ENCODE results near the gene MCOLN1.
"Not testable (repeated sequence)": the region's sequence is repeated elsewhere in the genome, so short reads cannot be mapped to it uniquely, and the experiment has no call there.

MCOLN1 gene

DNA sequence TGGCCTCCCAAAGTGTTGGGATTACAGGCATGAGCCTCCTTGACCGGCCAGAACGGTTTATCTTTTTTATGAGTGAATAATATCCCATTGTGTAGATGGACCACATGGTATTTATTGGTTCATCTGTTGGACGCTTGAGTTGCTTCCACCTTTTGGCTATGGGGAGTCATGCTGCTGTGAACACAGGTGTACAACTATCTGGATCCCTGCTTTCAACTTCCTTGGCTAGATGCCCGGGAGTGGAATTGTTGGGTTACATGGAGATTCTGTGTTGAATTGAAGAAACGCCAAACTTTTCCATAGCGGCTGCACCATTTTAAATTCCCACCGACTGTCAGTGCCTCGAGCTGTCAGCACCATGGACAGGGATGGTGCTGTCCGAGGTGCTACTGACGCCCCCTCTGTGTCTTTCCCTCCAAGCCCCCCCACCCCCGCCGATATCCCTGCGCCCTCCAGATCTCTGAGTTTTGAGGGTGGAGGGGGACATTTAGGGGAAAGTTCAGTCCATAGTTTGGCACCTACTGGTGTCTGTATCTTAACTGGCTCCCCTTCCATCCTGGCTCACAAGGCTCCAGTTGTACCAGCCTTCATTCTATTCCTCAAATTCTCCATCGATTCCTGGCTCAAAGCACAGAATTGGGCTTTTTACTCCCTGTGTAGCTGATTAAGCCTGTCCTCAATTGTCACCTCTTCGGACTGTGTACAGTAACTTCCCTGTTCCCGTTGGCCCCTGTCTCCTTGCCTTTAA, 40.4 kb downstream of the MCOLN1 start:
- H3K4me3 Mint-ChIP-seq: no peak overlapping the region

GRCh38 chr19:7564866-7565265, 42.4 kb downstream of the MCOLN1 start:
- Mint-ChIP-seq H3K9me3 (no peaks in the 10 kb centered on the region), H3K4me3 (no peak overlapping the region), H3K36me3 (ENCODE audit: insufficient read depth) (peaks cover 5% of the 10 kb centered on the region), H3K4me1 (ENCODE audit: low read depth in 2 of 2) (no peaks in the 10 kb centered on the region), H3K27me3 (no peaks in the 10 kb centered on the region), H3K27ac (no peak overlapping the region)
- ATAC-seq (replicated peaks): no peak
- DNase-seq: no peak

More for the DNA sequence above, 40.4 kb downstream of the MCOLN1 start:
- Mint-ChIP-seq H3K27me3 (no peaks in the 10 kb centered on the region), H3K9me3 (no peaks in the 10 kb centered on the region), H3K27ac (no peak overlapping the region), H3K36me3 (ENCODE audit: insufficient read depth) (peaks cover 9% of the 10 kb centered on the region), H3K4me1 (ENCODE audit: low read depth in 2 of 2) (no peaks in the 10 kb centered on the region)
- ATAC-seq (replicated peaks): no peak
- no peak for DNase-seq

DNA sequence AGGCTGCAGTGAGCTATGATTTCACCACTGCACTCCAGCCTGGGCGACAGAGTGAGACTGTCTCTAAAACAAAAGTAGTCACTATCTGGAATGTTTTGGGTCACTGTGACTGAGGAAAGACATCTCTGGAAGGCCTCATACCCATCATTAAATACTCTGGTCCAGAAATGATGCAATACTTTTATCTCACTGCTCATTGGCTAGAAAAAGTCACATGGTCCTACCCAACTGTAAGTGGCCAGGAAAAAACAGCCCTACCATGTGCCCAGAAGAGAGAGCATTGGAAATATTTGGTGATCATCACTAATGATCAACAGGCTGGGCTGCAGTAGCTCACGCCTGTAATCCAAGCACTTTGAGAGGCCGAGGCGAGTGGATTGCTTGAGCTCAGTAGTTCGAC, 42.9 kb downstream of the MCOLN1 start:
- Mint-ChIP-seq H3K4me3 (no peak overlapping the region), H3K9me3 (no peaks in the 10 kb centered on the region), H3K36me3 (ENCODE audit: insufficient read depth) (peaks cover 4% of the 10 kb centered on the region), H3K27me3 (no peaks in the 10 kb centered on the region), H3K4me1 (ENCODE audit: low read depth in 2 of 2) (no peaks in the 10 kb centered on the region), H3K27ac (no peak overlapping the region)
- DNase-seq (no peak), ATAC-seq (replicated peaks) (no peak)

DNA sequence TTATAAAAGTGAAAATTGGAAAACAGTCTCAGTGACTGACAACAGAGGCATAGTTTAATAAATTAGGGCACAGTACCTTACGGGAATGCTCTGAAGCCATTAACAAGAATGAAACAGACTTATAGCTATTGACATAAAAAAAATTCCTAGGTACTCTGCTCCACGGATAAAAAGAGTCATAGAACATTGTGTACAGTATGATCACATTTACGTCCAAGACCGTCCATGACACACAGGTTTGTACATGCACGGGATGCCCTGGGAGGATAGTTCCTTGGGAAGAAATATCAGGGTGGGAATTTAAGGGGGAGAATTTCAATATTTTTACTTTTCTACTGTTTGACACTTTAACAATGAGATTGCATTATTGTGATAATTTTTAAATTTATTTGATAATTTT, 48.3 kb downstream of the MCOLN1 start:
- Mint-ChIP-seq H3K9me3 (no peaks in the 10 kb centered on the region), H3K27ac (no peak overlapping the region), H3K27me3 (peaks cover 0 to 10% of the 10 kb centered on the region in 2 donors), H3K4me1 (ENCODE audit: low read depth in 2 of 2) (no peaks in the 10 kb centered on the region), H3K36me3 (ENCODE audit: insufficient read depth) (no peaks in the 10 kb centered on the region), H3K4me3 (no peak overlapping the region)
- ATAC-seq (replicated peaks) (no peak), DNase-seq (no peak)

- peaks cover 7 to 34% of the 10 kb centered on the region in 2 donors for H3K27me3 Mint-ChIP-seq
- H3K27ac Mint-ChIP-seq: no peak overlapping the region
- H3K4me1 Mint-ChIP-seq (ENCODE audit: low read depth in 2 of 2): no peaks in the 10 kb centered on the region
- DNase-seq (no peak), ATAC-seq (replicated peaks) (no peak)
- no peaks in the 10 kb centered on the region for H3K9me3 Mint-ChIP-seq
- no peaks in the 10 kb centered on the region for H3K36me3 Mint-ChIP-seq (ENCODE audit: insufficient read depth)
- H3K4me3 Mint-ChIP-seq: no peak overlapping the region
Observed at GRCh38 chr19:7575434-7576040, 53.1 kb downstream of the MCOLN1 start.

- peaks cover 17 to 37% of the 10 kb centered on the region in 2 donors for H3K27me3 Mint-ChIP-seq
- H3K9me3 Mint-ChIP-seq; DNase-seq; H3K27ac Mint-ChIP-seq; ATAC-seq (replicated peaks); H3K4me3 Mint-ChIP-seq; H3K36me3 Mint-ChIP-seq (ENCODE audit: insufficient read depth); H3K4me1 Mint-ChIP-seq (ENCODE audit: low read depth in 2 of 2): not testable (repeated sequence)
Observed at GRCh38 chr19:7577422-7577821, 55.0 kb downstream of the MCOLN1 start.

- H3K9me3 Mint-ChIP-seq: no peaks in the 10 kb centered on the region
- H3K4me1 Mint-ChIP-seq (ENCODE audit: low read depth in 2 of 2): peaks cover 0 to 1% of the 10 kb centered on the region in 2 donors
- no peaks in the 10 kb centered on the region for H3K36me3 Mint-ChIP-seq (ENCODE audit: insufficient read depth)
- no peak overlapping the region for H3K27ac Mint-ChIP-seq
- peaks cover 22 to 41% of the 10 kb centered on the region in 2 donors for H3K27me3 Mint-ChIP-seq
- H3K4me3 Mint-ChIP-seq: no peak overlapping the region
- no peak for ATAC-seq (replicated peaks)
- DNase-seq: no peak
Observed at GRCh38 chr19:7578127-7578526, 55.7 kb downstream of the MCOLN1 start.

DNA sequence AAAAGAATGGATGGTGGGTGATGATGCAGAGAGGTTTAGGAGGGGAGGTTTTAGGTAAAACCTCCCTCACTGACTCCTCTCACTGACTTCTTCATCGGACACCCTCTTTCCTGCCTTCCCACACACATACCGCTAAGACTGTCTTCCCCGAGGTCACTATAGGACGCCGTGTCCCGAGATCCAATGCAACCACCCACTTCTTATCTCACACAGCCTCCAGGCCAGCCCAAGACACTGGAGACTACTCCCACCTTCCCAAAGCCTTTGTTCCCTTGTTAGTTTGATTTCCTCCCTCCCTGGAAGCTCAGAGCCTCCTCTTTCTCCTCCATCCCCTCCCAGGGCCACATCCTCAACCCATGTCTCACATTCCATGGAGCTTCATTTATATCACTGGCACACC, 56.8 kb downstream of the MCOLN1 start:
- Mint-ChIP-seq H3K27ac (no peak overlapping the region), H3K9me3 (no peaks in the 10 kb centered on the region), H3K27me3 (peaks cover 22 to 36% of the 10 kb centered on the region in 2 donors), H3K4me1 (ENCODE audit: low read depth in 2 of 2) (peaks cover 0 to 1% of the 10 kb centered on the region in 2 donors), H3K4me3 (no peak overlapping the region), H3K36me3 (ENCODE audit: insufficient read depth) (no peaks in the 10 kb centered on the region)
- no peak for ATAC-seq (replicated peaks)
- DNase-seq: no peak

DNA sequence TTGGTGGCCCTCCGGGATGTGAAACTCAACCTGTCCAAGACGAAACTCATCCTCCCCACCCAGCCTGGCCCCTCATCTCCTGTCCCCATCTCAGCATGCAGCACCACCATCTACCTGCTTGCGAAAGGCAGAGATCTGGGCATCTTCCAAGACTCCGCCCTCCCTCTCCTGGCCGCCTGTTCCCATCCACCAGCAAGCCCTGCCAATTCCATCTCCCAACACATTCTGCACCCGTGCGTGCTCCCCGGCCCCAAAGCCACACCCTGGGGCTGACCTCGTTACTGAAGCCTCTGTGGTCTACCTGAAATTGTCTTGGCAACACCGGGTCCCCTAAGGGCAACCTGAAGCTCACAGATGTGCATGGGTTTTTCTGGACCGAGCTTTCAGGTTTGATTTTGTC, 60.0 kb downstream of the MCOLN1 start:
- no peak overlapping the region for H3K4me3 Mint-ChIP-seq
- no peaks in the 10 kb centered on the region for H3K9me3 Mint-ChIP-seq
- ATAC-seq (replicated peaks): no peak
- peaks cover 0 to 1% of the 10 kb centered on the region in 2 donors for H3K4me1 Mint-ChIP-seq (ENCODE audit: low read depth in 2 of 2)
- H3K36me3 Mint-ChIP-seq (ENCODE audit: insufficient read depth): no peaks in the 10 kb centered on the region
- no peak for DNase-seq
- H3K27me3 Mint-ChIP-seq: peaks cover 21 to 22% of the 10 kb centered on the region in 2 donors
- H3K27ac Mint-ChIP-seq: no peak overlapping the region

All from effector memory CD8-positive, alpha-beta T cell (primary cell).